ENCODE data around the gene BCL7C. TPM values are rescaled to one million over a fixed set of nuclear protein-coding genes. Genes with fewer than 3 reads are reported as not detected.

The BCL7C gene
- total RNA-seq, 2 donors from 2014 or later = 19.9 to 34.5 TPM

GRCh38 chr16:30853758-30854157 lies 40.1 kb downstream of the BCL7C start:
- H3K9ac ChIP-seq (ENCODE audit: low read depth in 2 of 2, low read length in 2 of 2) = no peak overlapping the region
- no peaks in the 10 kb centered on the region for H3K27me3 ChIP-seq
- DNase-seq = no peak
- H3K4me3 ChIP-seq = no peak overlapping the region
- H3K4me1 ChIP-seq = no peaks in the 10 kb centered on the region
- H3K9me3 ChIP-seq = no peaks in the 10 kb centered on the region
- no peaks in the 10 kb centered on the region for H3K36me3 ChIP-seq
- H3K27ac ChIP-seq = no peak overlapping the region
- intact Hi-C loops (cut with DNase I) = no loop called here
- TF ChIP-seq CTCF (IDR thresholded peaks at IDR 0.05) = no peak

- intact Hi-C loops (cut with DNase I) = no loop called here
- H3K36me3 ChIP-seq = no peaks in the 10 kb centered on the region
- peaks cover under 1% of the 10 kb centered on the region for H3K4me1 ChIP-seq
- H3K27me3 ChIP-seq = no peaks in the 10 kb centered on the region
- H3K9me3 ChIP-seq = no peaks in the 10 kb centered on the region
- no peak overlapping the region for H3K4me3 ChIP-seq
- DNase-seq = no peak
- no peak for TF ChIP-seq CTCF (IDR thresholded peaks at IDR 0.05)
- no peak overlapping the region for H3K27ac ChIP-seq
- no peak overlapping the region for H3K9ac ChIP-seq (ENCODE audit: low read depth in 2 of 2, low read length in 2 of 2)
Measured at GRCh38 chr16:30850246-30850645, 43.6 kb downstream of the BCL7C start.

GRCh38 chr16:30846649-30847402 lies 47.1 kb downstream of the BCL7C start:
- DNase-seq = no peak
- Histone ChIP-seq H3K4me1 (peaks cover 6% of the 10 kb centered on the region), H3K36me3 (no peaks in the 10 kb centered on the region), H3K9me3 (no peaks in the 10 kb centered on the region), H3K9ac (ENCODE audit: low read depth in 2 of 2, low read length in 2 of 2) (no peak overlapping the region), H3K27me3 (no peaks in the 10 kb centered on the region), H3K27ac (no peak overlapping the region), H3K4me3 (no peak overlapping the region)
- intact Hi-C loops (cut with DNase I) = loop anchor here (5.0 kb wide), 1 partner anchor 55 kb away; no protein-coding TSS in a partner anchor
- no peak for TF ChIP-seq CTCF (IDR thresholded peaks at IDR 0.05)

GRCh38 chr16:30844671-30845449 lies 49.0 kb downstream of the BCL7C start:
- TF ChIP-seq CTCF (IDR thresholded peaks at IDR 0.05) = peak; percentile 75
- no peak overlapping the region for H3K4me3 ChIP-seq
- H3K9me3 ChIP-seq = no peaks in the 10 kb centered on the region
- H3K9ac ChIP-seq (ENCODE audit: low read depth in 2 of 2, low read length in 2 of 2) = peak overlapping the region in 1 of 2 donors; percentile 58
- H3K27me3 ChIP-seq = no peaks in the 10 kb centered on the region
- H3K4me1 ChIP-seq = peaks cover 12% of the 10 kb centered on the region
- DNase-seq = peak; percentile 91
- peak overlapping the region; percentile 15 for H3K27ac ChIP-seq
- intact Hi-C loops (cut with DNase I) = loop anchor here (2.0 to 5.0 kb wide), 2 partner anchors 57 to 76 kb away; no protein-coding TSS in a partner anchor
- H3K36me3 ChIP-seq = no peaks in the 10 kb centered on the region

- H3K27ac ChIP-seq = no peak overlapping the region
- H3K36me3 ChIP-seq = no peaks in the 10 kb centered on the region
- H3K9ac ChIP-seq (ENCODE audit: low read depth in 2 of 2, low read length in 2 of 2) = no peak overlapping the region
- intact Hi-C loops (cut with DNase I) = loop anchor here (2.0 kb wide), 1 partner anchor 76 kb away; no protein-coding TSS in a partner anchor
- H3K4me1 ChIP-seq = peaks cover 14% of the 10 kb centered on the region
- no peak for TF ChIP-seq CTCF (IDR thresholded peaks at IDR 0.05)
- no peaks in the 10 kb centered on the region for H3K27me3 ChIP-seq
- DNase-seq = no peak
- H3K9me3 ChIP-seq = no peaks in the 10 kb centered on the region
- H3K4me3 ChIP-seq = no peak overlapping the region
Measured at GRCh38 chr16:30844346-30844670, 49.6 kb downstream of the BCL7C start.

Measured in colonic mucosa (tissue), 4 donors.